Measurements from ENCODE around the gene CFAP97D1.

- no peak for TF ChIP-seq FOXP2 (optimal IDR thresholded peaks at IDR 0.05; ENCODE audit: borderline replicate concordance, extremely low read depth, extremely low read length, insufficient read depth)
- no peak for TF ChIP-seq POLR2AphosphoS5 (IDR thresholded peaks at IDR 0.05; ENCODE audit: low read depth, low read length)
- TF ChIP-seq REST (IDR thresholded peaks at IDR 0.05; ENCODE audit: insufficient read depth in 1 of 2, low read depth in 2 of 2, low read length in 2 of 2), result no peak
These were observed 23.0 kb upstream of the CFAP97D1 start for GRCh38 chr17:43757171-43757660.

All from PFSK-1 (cell line).